Activated T-helper 1 cell treated with anti-CD3 and anti-CD28 coated beads, Interleukin-2, amount 50 U/mL, for 16 hours (primary cell): ENCODE results near the gene PCAT7.
"Not testable (repeated sequence)": the region's sequence is repeated elsewhere in the genome, so short reads cannot be mapped to it uniquely, and the experiment has no call there.

Experiments used
- DNase-seq, 2 donors: peaks; one replicate each; pipeline ENCODE4 v3.0.0-alpha.2; 2020; ENCODE audit warnings: low read depth in 1 of 2, low spot score in 1 of 2

The PCAT7 gene

DNA sequence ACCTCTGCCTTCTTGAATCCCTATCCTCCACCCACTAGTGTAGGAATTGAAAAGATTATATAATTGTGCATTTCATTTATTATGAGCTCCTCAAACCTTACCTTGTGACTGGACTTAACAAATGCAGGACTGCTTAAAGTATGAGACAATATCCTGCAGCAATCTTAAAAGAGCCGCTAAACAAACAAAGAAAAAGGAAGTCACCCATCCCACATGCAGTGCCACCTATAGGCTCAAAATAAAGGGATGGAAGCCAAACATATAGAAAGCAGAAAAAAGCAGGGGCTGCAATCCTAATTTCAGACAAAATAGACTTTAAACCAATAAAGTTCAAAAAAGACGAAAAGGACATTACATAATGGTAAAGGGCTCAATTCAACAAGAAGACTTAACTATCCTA lies 8.7 kb downstream of the PCAT7 start:
- DNase-seq, result no peak

DNA sequence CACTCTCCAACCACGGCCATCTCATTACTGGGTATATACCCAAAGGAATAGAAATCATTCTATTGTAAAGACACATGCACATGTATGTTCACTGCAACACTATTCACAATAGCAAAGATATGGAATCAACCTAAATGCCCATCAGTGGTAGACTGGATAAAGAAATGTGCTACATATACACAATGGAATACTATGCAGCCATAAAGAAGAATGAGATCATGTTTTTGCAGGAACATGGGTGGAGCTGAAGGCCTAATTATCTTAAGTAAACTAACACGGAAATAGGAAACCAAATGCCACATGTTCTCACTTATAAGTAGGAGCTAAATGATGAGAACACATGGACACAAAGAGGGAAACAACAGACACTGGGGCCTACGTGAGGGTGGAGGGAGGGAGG lies 9.4 kb downstream of the PCAT7 start:
- DNase-seq, result not testable (repeated sequence)

- no peak for DNase-seq
Observed at GRCh38 chr9:94566550-94566949, 11.7 kb downstream of the PCAT7 start.

- DNase-seq, result no peak
Observed at GRCh38 chr9:94567271-94567670, 12.4 kb downstream of the PCAT7 start.

- no peak for DNase-seq
Observed at GRCh38 chr9:94568250-94568889, 13.5 kb downstream of the PCAT7 start.

DNA sequence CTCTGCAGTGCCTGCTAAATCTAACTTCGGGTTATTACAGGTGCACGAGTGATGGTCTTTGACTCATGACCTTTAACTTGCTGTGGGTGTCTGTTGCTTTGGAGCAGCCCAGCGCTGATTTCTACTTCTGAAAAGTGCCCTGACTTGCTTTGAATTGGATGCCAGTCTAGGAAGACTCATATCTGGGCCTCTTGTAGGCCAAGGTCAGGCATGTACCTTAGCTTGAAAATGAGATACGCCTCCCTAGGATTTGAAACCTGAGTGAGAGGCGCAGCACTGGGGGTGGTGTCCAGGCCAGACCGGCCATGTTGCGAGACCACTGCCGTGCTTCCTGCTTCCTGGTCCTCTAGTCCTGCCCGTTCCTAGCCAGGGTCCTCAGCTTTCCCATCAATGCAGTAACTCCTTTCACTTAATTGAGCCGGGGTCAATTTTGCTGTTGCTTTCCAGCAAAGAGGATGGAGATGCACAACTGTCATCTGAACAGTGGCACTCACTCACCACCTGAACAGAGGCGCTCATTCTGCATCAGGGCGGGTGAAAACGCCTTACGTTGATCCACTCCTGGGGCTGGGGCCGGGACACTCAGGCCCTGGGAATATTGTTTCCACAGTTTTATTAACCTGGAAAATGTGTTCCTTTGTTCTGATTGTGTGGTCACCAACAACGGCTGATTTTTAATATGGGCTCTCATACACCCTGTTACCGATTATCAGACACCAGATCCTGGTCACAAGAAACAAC lies 14.3 kb downstream of the PCAT7 start:
- no peak for DNase-seq

GRCh38 chr9:94576131-94576530 lies 21.2 kb downstream of the PCAT7 start:
- no peak for DNase-seq

DNA sequence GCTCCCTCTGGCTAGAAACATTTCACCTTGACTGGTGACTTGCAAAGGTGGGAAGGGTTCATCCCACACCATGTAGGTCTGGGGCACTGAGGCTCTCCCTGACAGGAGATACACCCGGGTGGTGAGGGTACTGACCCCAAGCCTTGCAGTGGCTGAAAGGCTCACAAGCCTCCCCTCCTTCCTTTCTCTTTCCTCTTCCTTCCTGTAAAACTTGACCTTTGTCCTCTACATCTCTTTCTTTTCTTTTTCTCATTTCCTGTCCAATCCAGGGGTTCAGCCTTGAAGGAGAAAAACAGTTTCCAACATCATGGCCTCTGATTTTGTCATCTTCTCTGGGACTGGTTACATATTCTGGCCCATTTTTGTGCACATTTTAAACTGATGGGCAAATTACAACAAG lies 22.2 kb downstream of the PCAT7 start:
- DNase-seq, result no peak

DNA sequence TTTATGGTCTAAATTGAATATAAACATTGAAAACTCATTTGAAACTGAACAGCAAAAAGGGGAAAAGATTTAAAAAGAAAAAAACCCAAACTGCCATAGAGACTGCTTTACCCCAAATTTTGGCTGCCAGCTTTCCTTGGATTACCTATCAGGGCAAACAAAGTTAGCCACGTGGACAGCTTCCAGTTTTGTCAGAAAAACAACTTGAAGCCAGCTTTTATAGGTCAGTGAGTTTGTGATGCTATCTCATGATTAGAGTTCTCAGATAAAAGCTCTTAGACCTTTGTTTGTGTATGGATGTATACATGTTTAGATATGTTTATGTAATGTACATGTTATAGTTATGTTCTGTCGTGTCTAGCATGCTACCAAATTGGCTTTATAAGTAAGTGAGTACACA lies 22.7 kb downstream of the PCAT7 start:
- DNase-seq, result no peak

GRCh38 chr9:94581728-94582127 lies 26.8 kb downstream of the PCAT7 start:
- DNase-seq, result no peak

- no peak for DNase-seq
Observed at GRCh38 chr9:94584555-94584954, 29.7 kb downstream of the PCAT7 start.

GRCh38 chr9:94586316-94586715 lies 31.4 kb downstream of the PCAT7 start:
- no peak for DNase-seq

GRCh38 chr9:94586814-94587213 lies 31.9 kb downstream of the PCAT7 start:
- DNase-seq, result no peak

- no peak for DNase-seq
Observed at GRCh38 chr9:94588681-94589080, 33.8 kb downstream of the PCAT7 start.

GRCh38 chr9:94591046-94591545 lies 36.2 kb downstream of the PCAT7 start:
- not testable (repeated sequence) for DNase-seq

DNA sequence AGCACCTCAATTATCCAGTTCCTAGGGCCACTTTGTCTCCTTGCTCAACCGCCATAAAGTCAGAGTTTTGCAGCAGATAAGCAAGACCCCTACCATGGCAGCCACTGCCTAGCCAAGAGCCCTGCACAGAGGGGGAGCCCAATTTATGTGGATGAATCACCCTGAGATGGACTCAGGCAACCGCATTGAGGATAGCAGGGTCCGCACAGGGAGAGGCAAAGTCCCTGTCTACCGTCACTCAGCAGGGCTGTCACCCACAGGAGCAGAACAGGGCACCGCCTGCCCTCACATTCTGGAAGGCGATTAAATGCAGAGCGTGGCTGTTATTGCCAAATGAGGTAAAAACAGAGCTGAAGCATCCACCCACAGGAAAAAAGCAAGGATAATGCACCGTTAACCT lies 37.0 kb downstream of the PCAT7 start:
- no peak for DNase-seq

DNA sequence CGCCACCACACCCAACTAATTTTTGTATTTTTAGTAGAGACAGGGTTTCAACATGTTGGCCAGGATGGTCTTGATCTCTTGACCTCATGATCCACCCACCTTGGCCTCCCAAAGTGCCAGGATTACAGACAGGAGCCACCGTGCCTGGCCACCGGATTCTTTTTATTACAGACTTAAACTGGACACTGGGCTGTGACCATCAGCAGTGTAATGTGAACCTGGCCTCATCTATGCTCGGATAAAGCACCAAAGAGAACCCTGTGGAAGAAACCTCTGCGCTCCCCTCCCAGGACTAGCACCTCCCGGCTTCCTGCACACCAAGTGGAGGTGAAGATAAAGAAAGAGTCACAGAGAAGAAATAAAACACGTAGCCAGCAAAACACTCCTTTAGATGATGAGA lies 37.8 kb downstream of the PCAT7 start:
- not testable (repeated sequence) for DNase-seq

GRCh38 chr9:94593459-94594345 lies 38.8 kb downstream of the PCAT7 start, which contains the start of gene FBP2:
Gene FBP2, minus strand, starts transcription at chr9:94593824. Its CDS starts 98 bp downstream, at chr9:94593726.
- no peak for DNase-seq

DNA sequence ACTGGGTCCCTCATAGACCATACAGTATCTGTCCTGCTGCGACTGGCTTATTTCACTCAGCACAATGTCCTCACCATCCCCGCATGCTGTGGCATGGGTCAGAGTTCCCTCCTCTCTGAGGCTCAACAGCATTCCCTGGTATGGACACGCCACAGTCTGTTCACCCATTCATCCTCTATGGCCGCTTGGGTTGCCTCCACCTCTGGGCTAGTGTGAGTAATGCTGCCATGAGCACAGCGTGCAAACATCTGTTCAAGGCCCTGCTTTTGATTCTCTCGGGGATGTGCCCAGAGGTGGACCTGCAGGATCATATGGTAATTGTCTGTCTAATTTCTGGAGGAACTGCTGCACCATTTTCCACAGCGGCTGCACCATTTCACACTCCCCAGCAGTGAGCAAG lies 44.2 kb downstream of the PCAT7 start:
- no peak for DNase-seq

DNA sequence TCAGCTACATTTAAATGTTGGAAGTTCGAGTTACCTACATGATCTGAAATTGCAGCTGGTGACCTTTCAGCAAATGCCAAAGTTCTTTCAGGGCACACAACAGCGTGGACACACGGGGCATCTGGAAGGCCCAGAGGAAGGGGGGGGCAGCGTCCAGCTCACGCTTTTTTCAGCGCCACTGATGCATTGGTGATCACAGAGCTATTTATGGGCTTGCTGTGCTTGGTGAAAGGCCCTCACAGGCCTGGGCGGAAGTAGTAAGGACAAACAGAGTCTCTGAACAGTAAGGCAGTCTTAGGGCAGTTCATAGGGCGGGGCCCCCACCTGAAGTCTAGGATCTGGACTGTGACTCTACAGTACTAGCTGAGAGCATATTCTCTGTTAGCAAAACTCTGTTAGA lies 45.4 kb downstream of the PCAT7 start:
- no peak for DNase-seq

- no peak for DNase-seq
Observed at GRCh38 chr9:94600715-94601114, 45.8 kb downstream of the PCAT7 start.

GRCh38 chr9:94602666-94603065 lies 47.8 kb downstream of the PCAT7 start:
- no peak for DNase-seq
